GM12878 (cell line): ENCODE measurements around the gene METTL18.

Experiments used
- ASH2L ChIP-seq: fragments of 300-600, 200-600 bp; sonication (generic); IDR thresholded peaks from 2 replicates; pipeline ENCODE4 v1.6.1; 2017; ENCODE audit warnings: low read depth, mild to moderate bottlenecking, borderline replicate concordance
- EP300 ChIP-seq, 2 experiments: fragments of 150-350 bp in 1 of 2; IDR thresholded peaks; 2 replicates each; pipeline ENCODE4 v1.6.1; 2011 to 2012; ENCODE audit warnings: low read depth in 2 of 2, low read length in 2 of 2, borderline replicate concordance in 1 of 2, improper control_type of control experiment in 1 of 2, inconsistent platforms in 1 of 2; ENCODE audit not compliant: control insufficient read depth in 1 of 2
- EZH2 ChIP-seq: IDR thresholded peaks from 2 replicates; pipeline ENCODE4 v1.6.1; 2012; ENCODE audit warnings: low read depth, mild to moderate bottlenecking, control low read depth, inconsistent platforms, low read length, borderline replicate concordance; ENCODE audit not compliant: control insufficient read depth
- GABPA ChIP-seq: IDR thresholded peaks from 2 replicates; pipeline ENCODE4 v1.6.1; 2014; ENCODE audit warnings: antibody characterized with exemption, low read depth, mild to moderate bottlenecking, inconsistent platforms
- MXI1 ChIP-seq: fragments of 150-350 bp; IDR thresholded peaks from 2 replicates; pipeline ENCODE4 v1.6.1; 2011; ENCODE audit warnings: low read depth, mild to moderate bottlenecking, inconsistent platforms, low read length, improper control_type of control experiment
- NBN ChIP-seq: fragments of 450-650 bp; IDR thresholded peaks from 2 replicates; pipeline ENCODE4 v1.6.1; 2016
- RAD21 ChIP-seq: IDR thresholded peaks from 2 replicates; pipeline ENCODE4 v1.6.1; 2011; ENCODE audit warnings: mild to moderate bottlenecking, low read depth, low read length, moderate library complexity; ENCODE audit not compliant: insufficient read depth
- RCOR1 ChIP-seq: conservative IDR thresholded peaks from 2 replicates; pipeline ENCODE4 v1.6.1; 2012; ENCODE audit warnings: low read depth, low read length, improper control_type of control experiment
- SREBF1 ChIP-seq: IDR thresholded peaks from 2 replicates; pipeline ENCODE4 v1.6.1; 2012; ENCODE audit warnings: mild to moderate bottlenecking, low read length
- ZNF384 ChIP-seq: IDR thresholded peaks from 2 replicates; pipeline ENCODE4 v1.6.1; 2012; ENCODE audit warnings: low read depth, mild to moderate bottlenecking, low read length, improper control_type of control experiment, borderline replicate concordance
- ZZZ3 ChIP-seq: IDR thresholded peaks from 2 replicates; pipeline ENCODE4 v1.6.1; 2011; ENCODE audit warnings: low read depth; ENCODE audit not compliant: control insufficient read depth, insufficient read length
- TF ChIP-seq, protein P1 (sequence below): IDR thresholded peaks from 2 replicates; pipeline ENCODE4 v1.6.1; 2011; ENCODE audit warnings: low read depth, mild to moderate bottlenecking, low read length, moderate library complexity, borderline replicate concordance; ENCODE audit errors: extremely low read depth
- TF ChIP-seq, protein P2 (sequence below), 3 experiments: IDR thresholded peaks in 2 of 3; conservative IDR thresholded peaks in 1 of 3; 2 replicates each; pipeline ENCODE4 v1.5.1; 2011; ENCODE audit warnings: low read depth in 3 of 3, low read length in 3 of 3, mild to moderate bottlenecking in 3 of 3, control low read depth in 2 of 3, moderate library complexity in 2 of 3, inconsistent platforms in 1 of 3, mixed read lengths in 1 of 3; ENCODE audit not compliant: control insufficient read depth in 2 of 3, insufficient read depth in 1 of 3; ENCODE audit errors: extremely low read depth in 1 of 3
- TF ChIP-seq, protein P3 (sequence below): IDR thresholded peaks from 2 replicates; pipeline ENCODE4 v1.6.1; 2012; ENCODE audit warnings: low read depth, low read length, improper control_type of control experiment

DNA sequence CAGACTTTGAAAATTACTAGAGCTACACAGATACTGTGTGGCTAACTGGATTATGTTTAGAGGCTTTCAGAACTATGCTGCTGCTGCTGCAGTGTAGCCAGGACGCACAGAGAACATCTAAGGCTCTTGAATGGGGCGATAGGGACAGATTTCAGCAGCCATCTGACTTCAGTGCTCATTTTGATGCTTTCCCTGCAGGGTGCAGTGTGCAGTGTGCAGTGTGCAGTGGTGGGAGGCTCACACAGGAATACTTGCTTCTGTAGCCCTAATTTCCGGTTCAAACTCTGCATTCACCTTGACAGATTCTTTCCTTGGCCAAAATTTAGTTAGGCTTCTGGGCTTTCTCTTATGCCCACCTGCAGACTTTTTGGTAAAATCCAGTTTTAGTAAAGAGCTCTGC is 7.7 kb downstream of the METTL18 start:
- TF ChIP-seq GABPA (no peak), EZH2 (no peak), SREBF1 (no peak), ZNF384 (no peak), NBN (no peak), EP300 (IDR thresholded peaks at IDR 0.05; ENCODE audit: borderline replicate concordance in 1 of 2, control insufficient read depth in 1 of 2, low read depth in 2 of 2, low read length in 2 of 2) (no peak), MXI1 (no peak), RAD21 (no peak), ASH2L (no peak), ZZZ3 (no peak), RCOR1 (no peak)
- TF ChIP-seq, protein P1, sequence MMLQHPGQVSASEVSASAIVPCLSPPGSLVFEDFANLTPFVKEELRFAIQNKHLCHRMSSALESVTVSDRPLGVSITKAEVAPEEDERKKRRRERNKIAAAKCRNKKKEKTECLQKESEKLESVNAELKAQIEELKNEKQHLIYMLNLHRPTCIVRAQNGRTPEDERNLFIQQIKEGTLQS, result no peak
- TF ChIP-seq, protein P2, sequence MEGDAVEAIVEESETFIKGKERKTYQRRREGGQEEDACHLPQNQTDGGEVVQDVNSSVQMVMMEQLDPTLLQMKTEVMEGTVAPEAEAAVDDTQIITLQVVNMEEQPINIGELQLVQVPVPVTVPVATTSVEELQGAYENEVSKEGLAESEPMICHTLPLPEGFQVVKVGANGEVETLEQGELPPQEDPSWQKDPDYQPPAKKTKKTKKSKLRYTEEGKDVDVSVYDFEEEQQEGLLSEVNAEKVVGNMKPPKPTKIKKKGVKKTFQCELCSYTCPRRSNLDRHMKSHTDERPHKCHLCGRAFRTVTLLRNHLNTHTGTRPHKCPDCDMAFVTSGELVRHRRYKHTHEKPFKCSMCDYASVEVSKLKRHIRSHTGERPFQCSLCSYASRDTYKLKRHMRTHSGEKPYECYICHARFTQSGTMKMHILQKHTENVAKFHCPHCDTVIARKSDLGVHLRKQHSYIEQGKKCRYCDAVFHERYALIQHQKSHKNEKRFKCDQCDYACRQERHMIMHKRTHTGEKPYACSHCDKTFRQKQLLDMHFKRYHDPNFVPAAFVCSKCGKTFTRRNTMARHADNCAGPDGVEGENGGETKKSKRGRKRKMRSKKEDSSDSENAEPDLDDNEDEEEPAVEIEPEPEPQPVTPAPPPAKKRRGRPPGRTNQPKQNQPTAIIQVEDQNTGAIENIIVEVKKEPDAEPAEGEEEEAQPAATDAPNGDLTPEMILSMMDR (IDR thresholded peaks at IDR 0.05 in 2 of 3, conservative IDR thresholded peaks at IDR 0.05 in 1 of 3; ENCODE audit: control insufficient read depth in 2 of 3, extremely low read depth in 1 of 3, insufficient read depth in 1 of 3, low read depth in 3 of 3, low read length in 3 of 3), result no peak
- TF ChIP-seq, protein P3, sequence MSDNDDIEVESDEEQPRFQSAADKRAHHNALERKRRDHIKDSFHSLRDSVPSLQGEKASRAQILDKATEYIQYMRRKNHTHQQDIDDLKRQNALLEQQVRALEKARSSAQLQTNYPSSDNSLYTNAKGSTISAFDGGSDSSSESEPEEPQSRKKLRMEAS, result no peak
